CD4-positive, alpha-beta T cell treated with Interleukin-4 for 1 hour (primary cell): ENCODE measurements around the gene LHFPL3.

Experiments used
- DNase-seq, 2 donors: peaks; one replicate each; pipeline ENCODE4 v3.0.0-alpha.2; 2020 to 2022

LHFPL3 gene

DNA sequence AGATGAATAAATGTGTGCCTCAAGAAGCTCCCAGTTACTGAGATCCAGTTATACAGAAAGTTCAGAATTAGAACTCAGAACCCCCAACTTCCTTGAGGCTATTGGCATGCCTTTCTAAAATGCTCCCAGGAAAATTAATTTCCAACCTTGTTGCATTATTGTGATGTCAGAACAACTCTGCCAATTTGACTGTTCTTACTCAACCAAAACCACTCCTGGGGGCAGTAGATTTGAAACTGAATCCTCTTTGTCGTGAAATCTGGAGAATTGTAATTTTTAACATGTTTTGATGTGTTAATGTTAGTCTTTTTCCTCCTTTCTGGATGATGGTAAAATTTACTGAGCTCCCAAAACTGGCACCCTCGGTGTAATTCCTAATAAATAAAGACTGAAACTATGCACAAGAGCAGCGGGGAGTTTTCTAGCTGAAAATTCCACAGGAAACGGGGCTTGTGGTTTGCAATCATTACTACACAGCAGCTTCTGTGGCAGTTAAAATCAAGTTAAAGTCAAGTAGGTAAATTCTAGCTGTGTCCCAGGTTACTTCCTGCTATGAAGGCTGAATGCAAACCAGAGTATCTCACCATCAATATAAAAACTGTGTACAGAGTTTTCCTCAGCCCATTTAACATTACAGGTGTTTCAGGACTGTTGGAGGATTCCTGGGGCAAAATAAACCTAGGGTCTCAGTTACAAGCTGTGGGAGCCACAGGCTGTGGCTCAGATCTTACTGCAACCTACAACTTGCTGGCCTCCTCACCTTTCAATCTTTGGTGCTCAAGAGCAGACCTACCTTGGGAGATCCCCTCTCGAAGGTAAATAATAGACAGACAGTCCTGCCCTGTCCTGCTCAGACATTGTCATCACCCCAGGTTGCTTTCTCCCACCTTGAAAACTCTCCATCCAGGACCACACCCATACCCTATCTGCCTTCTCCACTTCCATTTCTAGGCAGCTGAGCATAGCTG, 529.3 kb downstream of the LHFPL3 start:
- peak in 1 of 2 donors; percentile 6 for DNase-seq

DNA sequence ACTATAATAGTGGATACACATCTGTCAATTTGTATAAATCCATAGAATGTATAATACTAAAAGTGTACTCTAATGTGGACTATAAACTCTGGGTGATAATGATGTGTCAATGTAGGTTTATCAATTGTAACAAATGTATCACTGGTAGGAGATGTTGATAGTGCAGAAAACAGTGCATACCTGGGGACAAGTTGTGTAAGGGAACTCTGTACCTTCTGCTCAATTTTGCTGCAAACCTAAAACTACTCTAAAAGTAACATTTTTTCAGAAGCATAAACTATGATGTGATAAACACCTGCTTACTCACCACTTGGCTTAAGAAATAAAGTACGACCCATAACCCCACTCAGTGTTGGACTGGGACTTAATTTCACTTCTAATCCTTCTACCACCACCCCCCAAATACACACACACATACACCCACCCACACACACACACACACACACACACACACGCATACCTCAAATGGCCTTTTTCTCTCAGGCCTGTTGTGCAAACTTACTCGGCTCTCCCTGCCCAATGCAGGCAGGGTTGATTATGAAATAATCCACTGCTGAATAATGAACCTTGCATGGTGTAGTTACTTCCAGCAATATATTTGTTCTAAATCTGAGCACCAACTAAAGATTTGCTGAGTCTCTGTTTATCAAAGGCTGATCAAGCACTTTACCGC, 531.5 kb downstream of the LHFPL3 start:
- DNase-seq = no peak

GRCh38 chr7:104861729-104862390, 533.5 kb downstream of the LHFPL3 start:
- no peak for DNase-seq

GRCh38 chr7:104862719-104863118, 534.3 kb downstream of the LHFPL3 start:
- DNase-seq = no peak

- DNase-seq = no peak
These were observed 545.0 kb downstream of the LHFPL3 start for GRCh38 chr7:104873401-104873800.

GRCh38 chr7:104878577-104878976, 550.2 kb downstream of the LHFPL3 start:
- DNase-seq = no peak

DNA sequence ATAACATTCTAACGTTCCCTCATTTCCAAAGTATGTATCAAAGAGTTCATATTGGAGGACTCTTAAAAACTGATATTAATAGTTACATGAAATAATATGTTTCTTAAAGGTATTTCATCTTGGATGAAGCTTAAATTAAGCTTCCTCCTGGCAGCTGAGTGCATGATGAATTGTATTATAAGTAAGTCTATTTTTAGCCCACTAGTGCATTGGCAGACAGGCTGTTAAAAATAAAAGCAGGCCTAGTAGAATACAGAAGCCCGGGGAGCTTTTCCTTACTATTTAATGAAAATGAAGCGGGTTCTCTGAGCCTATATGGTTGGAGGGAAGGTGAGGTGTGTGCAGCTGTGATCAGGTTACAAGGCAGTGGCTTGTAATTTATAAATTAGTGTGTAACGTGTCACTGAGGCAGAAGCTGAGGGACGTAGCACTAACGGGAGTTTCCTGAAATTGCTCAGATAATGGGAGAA, 554.9 kb downstream of the LHFPL3 start:
- DNase-seq = no peak

- peak; percentile 73 to 74 for DNase-seq
These were observed 555.5 kb downstream of the LHFPL3 start for GRCh38 chr7:104883718-104884452.

DNA sequence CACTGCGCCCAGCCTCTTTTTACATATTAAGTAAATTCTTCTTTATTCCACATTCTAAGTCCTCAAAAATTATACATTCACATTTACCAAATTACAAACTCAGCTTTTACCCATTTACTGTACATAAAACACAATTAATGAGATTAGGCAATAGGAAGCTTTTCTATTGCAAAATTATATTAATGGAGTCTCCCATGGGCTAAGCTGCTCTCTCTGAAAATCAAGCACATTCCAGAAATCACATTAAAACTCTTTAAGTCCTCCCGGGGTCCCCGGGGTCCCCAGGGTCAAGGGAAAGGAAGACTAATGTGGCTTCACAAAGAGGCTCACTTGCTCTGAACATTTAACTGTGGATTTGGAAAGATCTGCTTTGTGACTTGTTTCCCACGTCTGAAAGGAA, 558.2 kb downstream of the LHFPL3 start:
- DNase-seq = no peak

- DNase-seq = no peak
These were observed 561.8 kb downstream of the LHFPL3 start for GRCh38 chr7:104890216-104890615.

GRCh38 chr7:104891949-104892348, 563.5 kb downstream of the LHFPL3 start:
- no peak for DNase-seq

- no peak for DNase-seq
These were observed 565.9 kb downstream of the LHFPL3 start for GRCh38 chr7:104894314-104894713.

DNA sequence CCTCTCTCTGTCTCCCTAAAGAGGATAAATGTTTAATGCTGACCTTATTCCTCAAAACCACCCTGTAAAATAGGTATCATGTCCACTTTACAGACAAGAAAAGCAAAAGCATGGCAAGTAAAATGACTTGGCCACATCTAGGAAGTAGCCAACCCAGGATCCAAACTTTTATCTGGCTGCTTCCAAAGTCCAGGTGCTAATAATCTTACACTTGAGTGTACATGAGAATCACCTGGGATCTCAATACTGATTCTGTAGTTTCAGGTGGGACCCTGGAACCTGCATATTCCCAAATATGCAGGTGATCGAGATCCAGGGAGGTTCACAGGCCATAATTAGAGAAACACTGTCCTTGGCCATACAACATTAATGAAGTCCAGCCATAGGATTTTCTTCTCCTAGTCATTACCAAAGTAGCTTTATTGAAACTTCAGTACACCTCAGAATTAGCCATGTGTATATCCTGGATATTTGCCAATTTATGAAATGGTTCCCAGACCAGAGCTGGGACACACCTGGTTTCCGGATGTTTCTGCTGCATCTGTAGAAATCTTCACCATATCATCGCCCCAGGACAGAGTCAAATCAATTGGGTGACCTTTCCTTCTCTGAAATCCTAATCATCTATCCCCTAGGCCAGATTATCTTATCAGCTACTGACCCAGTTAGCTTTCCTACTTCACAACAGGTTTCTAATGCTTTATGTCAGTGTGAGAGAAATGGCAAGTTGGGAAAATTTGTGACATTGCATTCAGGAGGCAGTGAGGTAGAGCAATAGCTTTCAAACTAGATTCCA, 566.5 kb downstream of the LHFPL3 start:
- no peak for DNase-seq

DNA sequence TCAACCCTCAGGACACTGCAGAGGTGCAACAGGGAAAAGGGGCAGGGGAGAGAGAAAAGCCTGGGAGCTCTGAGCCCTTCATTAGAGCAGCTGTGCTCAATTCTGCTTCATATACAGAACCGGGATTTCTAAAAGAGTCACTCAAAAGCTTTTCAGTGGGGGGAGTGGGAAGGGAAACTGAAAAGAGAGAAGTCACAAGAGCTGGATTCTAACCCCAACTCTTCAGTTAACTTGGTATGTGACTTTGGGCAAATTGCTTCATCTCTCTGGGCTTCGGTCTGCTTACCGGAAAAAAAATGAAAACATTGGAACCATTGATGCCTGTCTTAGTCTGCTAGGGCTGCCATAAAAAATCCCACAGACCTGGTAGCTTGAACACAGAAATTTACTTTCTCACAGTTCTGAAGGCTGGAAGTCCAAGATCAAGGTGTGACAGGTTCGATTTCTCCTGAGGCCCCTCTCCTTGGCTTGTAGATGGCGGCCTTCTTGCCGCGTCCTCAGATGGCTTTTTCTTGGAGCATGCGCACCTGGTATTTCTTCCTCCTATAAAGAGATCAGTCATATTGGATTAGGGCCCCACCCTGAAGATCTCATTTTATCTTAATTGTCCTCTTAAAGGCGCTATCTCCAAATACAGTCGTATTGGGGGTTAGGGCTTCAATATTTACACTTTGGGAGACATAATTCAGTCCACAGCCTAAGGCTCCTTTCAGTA, 567.3 kb downstream of the LHFPL3 start:
- no peak for DNase-seq

GRCh38 chr7:104898434-104898833, 570.0 kb downstream of the LHFPL3 start:
- DNase-seq = no peak

GRCh38 chr7:104900525-104901239, 572.3 kb downstream of the LHFPL3 start:
- DNase-seq = no peak

DNA sequence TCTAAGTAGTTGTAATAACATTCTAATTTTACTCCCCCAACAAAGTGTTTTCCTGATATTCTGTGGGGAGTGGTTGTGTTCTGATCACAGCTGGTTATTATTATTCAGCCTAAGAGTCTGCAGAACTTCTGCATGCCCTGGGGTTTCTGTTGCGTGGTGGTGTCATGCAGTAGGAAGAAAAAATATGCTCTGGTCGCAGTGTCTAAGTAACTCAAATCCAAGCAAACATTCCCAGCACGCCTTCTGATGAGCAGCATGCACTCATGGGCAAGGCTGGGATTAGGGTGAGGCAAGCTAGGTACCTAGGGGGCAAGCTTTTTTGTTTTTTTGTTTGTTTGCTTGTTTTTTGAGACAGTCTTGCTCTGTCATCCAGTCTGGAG, 572.8 kb downstream of the LHFPL3 start:
- DNase-seq = no peak

- no peak for DNase-seq
These were observed 573.8 kb downstream of the LHFPL3 start for GRCh38 chr7:104902183-104902582.

GRCh38 chr7:104903044-104903443, 574.6 kb downstream of the LHFPL3 start:
- no peak for DNase-seq

DNA sequence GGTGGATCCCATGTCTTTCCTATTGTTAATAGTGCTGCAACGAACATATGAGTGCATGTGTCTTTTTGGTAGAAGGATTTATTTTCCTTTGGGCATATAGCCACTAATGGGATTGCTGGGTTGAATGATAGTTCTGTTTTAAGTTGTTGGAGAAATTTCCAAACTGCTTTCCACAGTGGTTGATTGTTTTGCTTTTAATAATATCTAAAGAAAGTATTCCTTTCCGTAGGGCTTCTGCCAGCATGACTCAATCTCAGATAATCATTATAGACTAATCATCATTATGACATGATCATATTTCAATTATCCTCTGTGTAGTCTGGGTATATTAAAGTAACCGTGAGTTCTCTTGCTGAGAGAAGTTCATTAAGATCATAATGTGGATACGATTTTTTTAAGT, 575.4 kb downstream of the LHFPL3 start:
- no peak for DNase-seq

- DNase-seq = no peak
These were observed 577.6 kb downstream of the LHFPL3 start for GRCh38 chr7:104906032-104906431.
